SK-N-SH (cell line): ENCODE data around the gene MLF2. TPM values are rescaled to one million over a fixed set of nuclear protein-coding genes. Genes with fewer than 3 reads are reported as not detected.

ENCODE experiments used
- CTCF ChIA-PET: fragments of 300-600, 350-600 bp; formaldehyde crosslinking; extraction: SDS; loops from one replicate; lab custom pipeline; 2021; lab: Yijun Ruan, JAX
- POLR2A ChIA-PET: fragments of 350-600 bp; sonication (Branson Sonifier 250); formaldehyde crosslinking; extraction: SDS; loops from one replicate; lab custom pipeline; 2020; ENCODE audit warnings: antibody characterized with exemption, inconsistent platforms; lab: Yijun Ruan, JAX
- DNase-seq: peaks from one replicate; pipeline ENCODE4 v3.0.0; 2012
- H2AFZ ChIP-seq: fragments of 200-600 bp; sonication (generic); 2 replicates; pipeline ENCODE4 v1.8.1; 2016; ENCODE audit warnings: antibody characterized with exemption, mild to moderate bottlenecking, low read depth
- H3F3A ChIP-seq: fragments of 200-600 bp; sonication (generic); replicated peaks from 2 replicates; pipeline ENCODE3; 2016; ENCODE audit warnings: antibody characterized with exemption, mild to moderate bottlenecking; ENCODE audit not compliant: insufficient read depth
- H3K27ac ChIP-seq, 2 experiments: fragments of 200-500 bp in 1 of 2; fragments of 200-600 bp in 1 of 2; sonication (Bioruptor generic) in 1 of 2; sonication (generic), shearing (Covaris generic) in 1 of 2; 2 replicates each; pipeline versions ENCODE4 v1.5.1 to v1.6.1; 2014 to 2016; ENCODE audit warnings: low read depth in 2 of 2, inconsistent platforms in 1 of 2, low read length in 1 of 2, mild to moderate bottlenecking in 1 of 2, mixed read lengths in 1 of 2
- H3K27me3 ChIP-seq: fragments of 200-600 bp; sonication (generic), shearing (Covaris generic); 2 replicates; pipeline ENCODE4 v1.6.1; 2016; ENCODE audit warnings: mixed run types; ENCODE audit not compliant: insufficient read depth
- H3K36me3 ChIP-seq, 2 experiments: fragments of 200-500 bp in 1 of 2; fragments of 200-600 bp in 1 of 2; sonication (Bioruptor generic) in 1 of 2; sonication (generic) in 1 of 2; replicated peaks in 1 of 2; 2 replicates each; pipeline versions ENCODE3 to v1.5.1; 2014 to 2016; ENCODE audit warnings: low read length in 1 of 2, mild to moderate bottlenecking in 1 of 2; ENCODE audit not compliant: insufficient read depth in 2 of 2, control insufficient read depth in 1 of 2
- H3K4me1 ChIP-seq, 2 experiments: fragments of 200-500 bp in 1 of 2; fragments of 200-600 bp in 1 of 2; sonication (Bioruptor generic) in 1 of 2; sonication (generic), shearing (Covaris generic) in 1 of 2; 2 replicates each; pipeline versions ENCODE4 v1.5.1 to v1.6.1; 2014 to 2016; ENCODE audit warnings: low read depth in 1 of 2, low read length in 1 of 2, mixed run types in 1 of 2; ENCODE audit not compliant: insufficient read depth in 2 of 2, control insufficient read depth in 1 of 2
- H3K4me2 ChIP-seq: fragments of 200-600 bp; sonication (generic), shearing (Covaris generic); 2 replicates; pipeline ENCODE4 v1.6.1; 2017; ENCODE audit warnings: mixed run types
- H3K4me3 ChIP-seq, 2 experiments: fragments of 200-500 bp in 1 of 2; fragments of 200-600 bp in 1 of 2; sonication (Bioruptor generic) in 1 of 2; sonication (generic), shearing (Covaris generic) in 1 of 2; 2 replicates each; pipeline versions ENCODE4 v1.5.1 to v1.8.1; 2014 to 2016; ENCODE audit warnings: low read depth in 2 of 2, inconsistent platforms in 1 of 2, low read length in 1 of 2, mild to moderate bottlenecking in 1 of 2, mixed read lengths in 1 of 2, moderate library complexity in 1 of 2
- H3K79me2 ChIP-seq: fragments of 200-600 bp; sonication (generic); 2 replicates; pipeline ENCODE4 v1.8.1; 2017; ENCODE audit warnings: mild to moderate bottlenecking; ENCODE audit not compliant: insufficient read depth
- H3K9ac ChIP-seq: fragments of 200-600 bp; sonication (generic); 2 replicates; pipeline ENCODE4 v1.6.1; 2017; ENCODE audit warnings: mixed run types
- H3K9me2 ChIP-seq: fragments of 200-600 bp; sonication (generic); 2 replicates; pipeline ENCODE4 v1.6.1; 2017; ENCODE audit warnings: mixed run types
- H3K9me3 ChIP-seq: fragments of 200-600 bp; sonication (generic); 2 replicates; pipeline ENCODE4 v1.6.1; 2017; ENCODE audit warnings: mixed run types, mild to moderate bottlenecking, moderate library complexity
- H4K20me1 ChIP-seq: fragments of 200-600 bp; sonication (generic); 2 replicates; pipeline ENCODE4 v1.6.1; 2017; ENCODE audit warnings: mild to moderate bottlenecking, mixed run types; ENCODE audit not compliant: insufficient read depth
- CHD2 ChIP-seq: fragments of 150-350 bp; IDR thresholded peaks from 2 replicates; pipeline ENCODE4 v1.6.1; 2018; ENCODE audit warnings: low read length; ENCODE audit not compliant: partially characterized antibody
- FOSL2 ChIP-seq: IDR thresholded peaks from 2 replicates; pipeline ENCODE4 v1.4.0; 2012; ENCODE audit warnings: low read depth, mild to moderate bottlenecking, moderate library complexity, borderline replicate concordance
- FOXJ3 ChIP-seq: sonication (generic); formaldehyde crosslinking; IDR thresholded peaks from 2 replicates; pipeline ENCODE4 v1.5.1; 2020; ENCODE audit warnings: mild to moderate bottlenecking, missing genetic modification reagents
- MEF2A ChIP-seq: IDR thresholded peaks from 2 replicates; pipeline ENCODE4 v1.4.0; 2012; ENCODE audit warnings: low read depth, borderline replicate concordance
- NFIC ChIP-seq: IDR thresholded peaks from 2 replicates; pipeline ENCODE4 v1.4.0; 2012; ENCODE audit warnings: borderline replicate concordance
- POLR2AphosphoS5 ChIP-seq: IDR thresholded peaks from 2 replicates; pipeline ENCODE4 v1.6.1; 2012; ENCODE audit warnings: low read depth, low read length
- REST ChIP-seq: IDR thresholded peaks from 2 replicates; pipeline ENCODE4 v1.6.1; 2012; ENCODE audit warnings: mild to moderate bottlenecking, low read depth, low read length, moderate library complexity
- TEAD4 ChIP-seq: IDR thresholded peaks from 2 replicates; pipeline ENCODE4 v1.4.0; 2012; ENCODE audit warnings: mild to moderate bottlenecking, borderline replicate concordance; ENCODE audit not compliant: insufficient read depth
- USF2 ChIP-seq: fragments of 150-350 bp; IDR thresholded peaks from 2 replicates; pipeline ENCODE4 v1.6.1; 2017; ENCODE audit warnings: antibody characterized with exemption, low read length, low read depth, borderline replicate concordance
- WGBS: methylation state at CpG from one replicate; pipeline ENCODE4 v1.1.6; 2017; ENCODE audit warnings: low lambda C conversion rate; 5-methylcytosine and 5-hydroxymethylcytosine counted together
- polyA plus RNA-seq, 3 experiments: library from polyadenylated mRNA; depleted of rRNA; stranded (reverse); fragments of >200 nt; gene quantifications; 2 replicates each; pipeline ENCODE4 v1.2.3, GENCODE V29; 2012
- TF ChIP-seq, protein P1 (sequence below): fragments of 200-600 bp; sonication (generic); IDR thresholded peaks from 2 replicates; pipeline ENCODE4 v1.6.1; 2017; ENCODE audit warnings: antibody characterized with exemption, mild to moderate bottlenecking, moderate library complexity
- TF ChIP-seq, protein P2 (sequence below): fragments of 150-350 bp; IDR thresholded peaks from 2 replicates; pipeline ENCODE4 v1.6.1; 2016; ENCODE audit warnings: mild to moderate bottlenecking, low read depth, low read length

The MLF2 gene
- polyA plus RNA-seq, 1 of the 3 experiments (the other 2 are of a cell fraction) = 535 TPM

DNA sequence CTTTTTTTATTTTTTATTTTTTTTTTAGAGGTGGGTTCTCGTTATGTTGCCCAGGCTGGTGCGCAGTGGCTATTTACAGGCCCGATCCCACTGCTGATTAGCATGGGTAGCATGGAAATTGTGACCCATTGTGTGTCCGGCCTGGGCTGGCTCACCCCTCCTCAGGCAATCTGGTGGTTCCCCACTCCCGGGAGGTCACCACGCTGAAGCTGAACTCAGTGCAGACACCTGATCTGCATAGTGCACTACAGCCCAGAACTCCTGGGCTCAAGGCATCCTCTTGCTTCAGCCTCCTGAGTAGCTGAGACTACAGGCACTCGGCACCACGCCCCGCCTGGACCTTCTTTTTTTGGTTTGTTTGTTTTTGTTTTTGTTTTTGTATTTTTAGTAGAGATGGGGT, 30.9 kb upstream of the MLF2 start:
- ChIA-PET CTCF (interaction anchor here (1.1 to 7.7 kb wide), 5 partner anchors 12 to 40 kb away, joined by 3 to 74 read pairs (median 3); partner anchors contain the start of genes GPR162, MLF2 and PTMS), POLR2A (no interaction called here)
- H3K4me3 ChIP-seq = no peak overlapping the region
- no peaks in the 10 kb centered on the region for H3K9me2 ChIP-seq
- peaks cover 0 to 3% of the 10 kb centered on the region in 2 experiments; a peak in 1 of 4 replicates for H3K4me1 ChIP-seq
- H3F3A ChIP-seq = peaks cover 7% of the 10 kb centered on the region
- H4K20me1 ChIP-seq = no peaks in the 10 kb centered on the region
- no peak for TF ChIP-seq TEAD4
- TF ChIP-seq MEF2A = no peak
- no peak for TF ChIP-seq FOSL2
- TF ChIP-seq CHD2 = no peak
- H3K9ac ChIP-seq = no peak overlapping the region
- no peak for DNase-seq
- H3K4me2 ChIP-seq = no peak overlapping the region
- no peaks in the 10 kb centered on the region for H3K36me3 ChIP-seq
- no peak overlapping the region for H2AFZ ChIP-seq
- H3K27me3 ChIP-seq = no peaks in the 10 kb centered on the region
- 96% methylated on average over 9 of the region's 9 CpGs for WGBS
- no peak overlapping the region for H3K27ac ChIP-seq
- H3K79me2 ChIP-seq = no peaks in the 10 kb centered on the region
- H3K9me3 ChIP-seq = no peaks in the 10 kb centered on the region

DNA sequence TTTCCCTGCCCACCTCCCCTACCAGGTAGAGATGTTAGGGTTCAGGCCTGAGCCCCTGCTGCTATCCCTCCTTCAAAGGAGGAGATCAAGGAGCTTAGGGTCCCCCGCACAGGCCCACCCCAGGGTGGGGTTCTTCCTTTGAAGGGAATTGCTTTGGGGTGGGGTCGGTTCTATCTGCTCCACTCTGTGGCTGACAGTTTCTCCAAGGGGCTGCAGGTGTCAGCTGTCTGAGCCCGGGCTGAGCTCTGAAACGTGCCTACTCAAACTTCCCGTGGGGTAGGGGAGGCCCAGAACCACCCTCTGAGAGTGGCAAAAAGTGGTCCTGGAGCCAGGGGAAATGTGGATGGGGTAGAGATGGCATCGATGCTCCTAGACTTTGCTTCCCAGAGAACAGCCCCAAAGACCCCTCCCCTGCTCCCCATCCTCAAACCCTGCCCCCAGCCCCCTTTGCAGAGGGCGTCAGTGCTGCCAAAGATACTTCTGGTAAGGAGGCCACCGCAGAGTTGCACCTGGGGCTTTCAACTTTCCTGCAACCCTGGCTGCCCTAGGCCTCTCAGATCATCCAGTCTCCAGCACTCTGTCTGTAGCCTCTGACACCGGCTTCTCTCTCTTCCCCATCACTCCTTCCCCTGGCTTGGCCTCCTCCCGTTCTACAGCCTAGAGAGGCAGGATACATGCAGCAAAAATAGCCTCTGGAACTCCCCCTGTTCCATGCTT, 30.1 kb upstream of the MLF2 start:
- H2AFZ ChIP-seq = no peak overlapping the region
- 59% methylated on average over 7 of the region's 10 CpGs for WGBS
- H3K36me3 ChIP-seq = no peaks in the 10 kb centered on the region
- POLR2A ChIA-PET = no interaction called here
- H3K9ac ChIP-seq = no peak overlapping the region
- H3K27ac ChIP-seq = no peak overlapping the region
- H3K27me3 ChIP-seq = no peaks in the 10 kb centered on the region
- H3K4me1 ChIP-seq = peaks cover 0 to 8% of the 10 kb centered on the region in 2 experiments; a peak in 1 of 4 replicates
- H3K79me2 ChIP-seq = no peaks in the 10 kb centered on the region
- CTCF ChIA-PET = interaction anchor here (0.7 to 7.7 kb wide), 6 partner anchors 13 to 53 kb away, joined by 3 to 74 read pairs (median 4); partner anchors contain the start of genes GPR162, MLF2 and PTMS
- no peak overlapping the region for H3K4me3 ChIP-seq
- H3F3A ChIP-seq = peaks cover 7% of the 10 kb centered on the region
- H3K9me3 ChIP-seq = no peaks in the 10 kb centered on the region
- DNase-seq = no peak
- no peaks in the 10 kb centered on the region for H3K9me2 ChIP-seq
- TF ChIP-seq, protein P1, sequence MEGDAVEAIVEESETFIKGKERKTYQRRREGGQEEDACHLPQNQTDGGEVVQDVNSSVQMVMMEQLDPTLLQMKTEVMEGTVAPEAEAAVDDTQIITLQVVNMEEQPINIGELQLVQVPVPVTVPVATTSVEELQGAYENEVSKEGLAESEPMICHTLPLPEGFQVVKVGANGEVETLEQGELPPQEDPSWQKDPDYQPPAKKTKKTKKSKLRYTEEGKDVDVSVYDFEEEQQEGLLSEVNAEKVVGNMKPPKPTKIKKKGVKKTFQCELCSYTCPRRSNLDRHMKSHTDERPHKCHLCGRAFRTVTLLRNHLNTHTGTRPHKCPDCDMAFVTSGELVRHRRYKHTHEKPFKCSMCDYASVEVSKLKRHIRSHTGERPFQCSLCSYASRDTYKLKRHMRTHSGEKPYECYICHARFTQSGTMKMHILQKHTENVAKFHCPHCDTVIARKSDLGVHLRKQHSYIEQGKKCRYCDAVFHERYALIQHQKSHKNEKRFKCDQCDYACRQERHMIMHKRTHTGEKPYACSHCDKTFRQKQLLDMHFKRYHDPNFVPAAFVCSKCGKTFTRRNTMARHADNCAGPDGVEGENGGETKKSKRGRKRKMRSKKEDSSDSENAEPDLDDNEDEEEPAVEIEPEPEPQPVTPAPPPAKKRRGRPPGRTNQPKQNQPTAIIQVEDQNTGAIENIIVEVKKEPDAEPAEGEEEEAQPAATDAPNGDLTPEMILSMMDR = no peak
- TF ChIP-seq FOXJ3 (CRISPR knock-in tag) (no peak), USF2 (no peak), POLR2AphosphoS5 (no peak), REST (no peak), NFIC (no peak)
- TF ChIP-seq, protein P2, sequence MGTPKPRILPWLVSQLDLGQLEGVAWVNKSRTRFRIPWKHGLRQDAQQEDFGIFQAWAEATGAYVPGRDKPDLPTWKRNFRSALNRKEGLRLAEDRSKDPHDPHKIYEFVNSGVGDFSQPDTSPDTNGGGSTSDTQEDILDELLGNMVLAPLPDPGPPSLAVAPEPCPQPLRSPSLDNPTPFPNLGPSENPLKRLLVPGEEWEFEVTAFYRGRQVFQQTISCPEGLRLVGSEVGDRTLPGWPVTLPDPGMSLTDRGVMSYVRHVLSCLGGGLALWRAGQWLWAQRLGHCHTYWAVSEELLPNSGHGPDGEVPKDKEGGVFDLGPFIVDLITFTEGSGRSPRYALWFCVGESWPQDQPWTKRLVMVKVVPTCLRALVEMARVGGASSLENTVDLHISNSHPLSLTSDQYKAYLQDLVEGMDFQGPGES = no peak
- H3K4me2 ChIP-seq = no peak overlapping the region
- H4K20me1 ChIP-seq = no peaks in the 10 kb centered on the region
